ENCODE data around the gene PAX4.

Gene PAX4

GRCh38 chr7:127618042-127618441, at the start of gene PAX4:
TSS of gene PAX4 (minus strand) at chr7:127618142. CDS start at chr7:127615928, 2,214 bp downstream.
- Mint-ChIP-seq H3K4me1 (ENCODE audit: low read depth) (peaks cover 8% of the 10 kb centered on the region), H3K4me3 (no peak within 1 kb of the TSS), H3K36me3 (ENCODE audit: low read depth) (no peaks in the 10 kb centered on the region), H3K9me3 (no peaks in the 10 kb centered on the region), H3K27me3 (peaks cover 43% of the 10 kb centered on the region), H3K27ac (no peak within 1 kb of the TSS)

- no peaks in the 10 kb centered on the region for H3K27me3 Mint-ChIP-seq
- H3K36me3 Mint-ChIP-seq (ENCODE audit: low read depth): peaks cover 73% of the 10 kb centered on the region
- peak overlapping the region; percentile 45 for H3K4me3 Mint-ChIP-seq
- peaks cover 60% of the 10 kb centered on the region for H3K4me1 Mint-ChIP-seq (ENCODE audit: low read depth)
- no peaks in the 10 kb centered on the region for H3K9me3 Mint-ChIP-seq
- peak overlapping the region; percentile 80 for H3K27ac Mint-ChIP-seq
Measured at GRCh38 chr7:127667017-127667670, 49.2 kb upstream of the PAX4 start.

- no peaks in the 10 kb centered on the region for H3K9me3 Mint-ChIP-seq
- peaks cover 60% of the 10 kb centered on the region for H3K4me1 Mint-ChIP-seq (ENCODE audit: low read depth)
- H3K36me3 Mint-ChIP-seq (ENCODE audit: low read depth): peaks cover 71% of the 10 kb centered on the region
- H3K27me3 Mint-ChIP-seq: no peaks in the 10 kb centered on the region
- H3K27ac Mint-ChIP-seq: peak overlapping the region; percentile 80
- H3K4me3 Mint-ChIP-seq: peak overlapping the region; percentile 7
Measured at GRCh38 chr7:127666602-127667001, 48.7 kb upstream of the PAX4 start.

- H3K9me3 Mint-ChIP-seq: no peaks in the 10 kb centered on the region
- H3K27ac Mint-ChIP-seq: peak overlapping the region; percentile 80
- H3K4me3 Mint-ChIP-seq: no peak overlapping the region
- H3K27me3 Mint-ChIP-seq: no peaks in the 10 kb centered on the region
- H3K36me3 Mint-ChIP-seq (ENCODE audit: low read depth): peaks cover 72% of the 10 kb centered on the region
- H3K4me1 Mint-ChIP-seq (ENCODE audit: low read depth): peaks cover 60% of the 10 kb centered on the region
Measured at GRCh38 chr7:127665922-127666321, 48.0 kb upstream of the PAX4 start.

GRCh38 chr7:127658970-127659630, 41.2 kb upstream of the PAX4 start:
- H3K4me3 Mint-ChIP-seq: no peak overlapping the region
- H3K27me3 Mint-ChIP-seq: no peaks in the 10 kb centered on the region
- peaks cover 77% of the 10 kb centered on the region for H3K36me3 Mint-ChIP-seq (ENCODE audit: low read depth)
- H3K9me3 Mint-ChIP-seq: no peaks in the 10 kb centered on the region
- peak overlapping the region; percentile 66 for H3K27ac Mint-ChIP-seq
- H3K4me1 Mint-ChIP-seq (ENCODE audit: low read depth): peaks cover 53% of the 10 kb centered on the region

GRCh38 chr7:127657500-127657899, 39.6 kb upstream of the PAX4 start:
- Mint-ChIP-seq H3K9me3 (no peaks in the 10 kb centered on the region), H3K27me3 (no peaks in the 10 kb centered on the region), H3K36me3 (ENCODE audit: low read depth) (peaks cover 84% of the 10 kb centered on the region), H3K4me1 (ENCODE audit: low read depth) (peaks cover 63% of the 10 kb centered on the region), H3K4me3 (no peak overlapping the region), H3K27ac (no peak overlapping the region)

- no peaks in the 10 kb centered on the region for H3K27me3 Mint-ChIP-seq
- H3K4me1 Mint-ChIP-seq (ENCODE audit: low read depth): peaks cover 63% of the 10 kb centered on the region
- H3K4me3 Mint-ChIP-seq: peak overlapping the region; percentile 42
- peak overlapping the region; percentile 69 for H3K27ac Mint-ChIP-seq
- peaks cover 75% of the 10 kb centered on the region for H3K36me3 Mint-ChIP-seq (ENCODE audit: low read depth)
- no peaks in the 10 kb centered on the region for H3K9me3 Mint-ChIP-seq
Measured at GRCh38 chr7:127655720-127656119, 37.8 kb upstream of the PAX4 start.

- Mint-ChIP-seq H3K4me3 (peak overlapping the region; percentile 100), H3K36me3 (ENCODE audit: low read depth) (peaks cover 65% of the 10 kb centered on the region), H3K4me1 (ENCODE audit: low read depth) (peaks cover 63% of the 10 kb centered on the region), H3K27ac (peak overlapping the region; percentile 99), H3K9me3 (no peaks in the 10 kb centered on the region), H3K27me3 (no peaks in the 10 kb centered on the region)
Measured at GRCh38 chr7:127654404-127655394, 36.8 kb upstream of the PAX4 start.

GRCh38 chr7:127653396-127653795, 35.5 kb upstream of the PAX4 start:
- peaks cover 51% of the 10 kb centered on the region for H3K4me1 Mint-ChIP-seq (ENCODE audit: low read depth)
- peak overlapping the region; percentile 99 for H3K27ac Mint-ChIP-seq
- H3K4me3 Mint-ChIP-seq: peak overlapping the region; percentile 100
- peaks cover 52% of the 10 kb centered on the region for H3K36me3 Mint-ChIP-seq (ENCODE audit: low read depth)
- no peaks in the 10 kb centered on the region for H3K27me3 Mint-ChIP-seq
- no peaks in the 10 kb centered on the region for H3K9me3 Mint-ChIP-seq

- Mint-ChIP-seq H3K4me1 (ENCODE audit: low read depth) (peaks cover 48% of the 10 kb centered on the region), H3K27me3 (no peaks in the 10 kb centered on the region), H3K36me3 (ENCODE audit: low read depth) (peaks cover 48% of the 10 kb centered on the region), H3K9me3 (no peaks in the 10 kb centered on the region), H3K27ac (peak overlapping the region; percentile 99), H3K4me3 (peak overlapping the region; percentile 100)
Measured at GRCh38 chr7:127652333-127653248, 34.6 kb upstream of the PAX4 start.

GRCh38 chr7:127651556-127652332, 33.8 kb upstream of the PAX4 start, which contains the start of gene SND1:
TSS of gene SND1 (plus strand) at chr7:127652194. CDS start at chr7:127652374, 180 bp downstream.
- Mint-ChIP-seq H3K27me3 (no peaks in the 10 kb centered on the region), H3K4me3 (peak within 1 kb of the TSS; percentile 100), H3K36me3 (ENCODE audit: low read depth) (peaks cover 41% of the 10 kb centered on the region), H3K27ac (peak within 1 kb of the TSS; percentile 99), H3K4me1 (ENCODE audit: low read depth) (peaks cover 43% of the 10 kb centered on the region), H3K9me3 (no peaks in the 10 kb centered on the region)

- Mint-ChIP-seq H3K9me3 (no peaks in the 10 kb centered on the region), H3K4me1 (ENCODE audit: low read depth) (peaks cover 36% of the 10 kb centered on the region), H3K4me3 (peak overlapping the region; percentile 100), H3K27ac (peak overlapping the region; percentile 99), H3K36me3 (ENCODE audit: low read depth) (peaks cover 40% of the 10 kb centered on the region), H3K27me3 (no peaks in the 10 kb centered on the region)
Measured at GRCh38 chr7:127650847-127651555, 33.1 kb upstream of the PAX4 start.

- Mint-ChIP-seq H3K36me3 (ENCODE audit: low read depth) (peaks cover 20% of the 10 kb centered on the region), H3K27me3 (no peaks in the 10 kb centered on the region), H3K27ac (no peak overlapping the region), H3K4me3 (no peak overlapping the region), H3K9me3 (no peaks in the 10 kb centered on the region), H3K4me1 (ENCODE audit: low read depth) (peaks cover 16% of the 10 kb centered on the region)
Measured at GRCh38 chr7:127648986-127649385, 31.0 kb upstream of the PAX4 start.

Measured in stimulated activated naive CD8-positive, alpha-beta T cell treated with anti-CD3 and anti-CD28 coated beads, Interleukin-15, Interleukin-2, amounts not matched to agents 100 ng/mL and 50 ng/mL, for 24 hours (primary cell).